Tibial nerve (tissue), 4 donors: ENCODE measurements around the gene LBH. TPM values are rescaled to one million over a fixed set of nuclear protein-coding genes. Genes with fewer than 3 reads are reported as not detected.

Experiments used
- DNase-seq, 2 donors: peaks; one replicate each; pipeline ENCODE4 v3.0.0-alpha.2; 2019; ENCODE audit warnings: low spot score in 2 of 2
- H3K27ac ChIP-seq, 4 donors: fragments of 200-600 bp; sonication (generic) in 3 of 4; one replicate each; pipeline ENCODE4 v1.5.1; 2017 to 2019; ENCODE audit warnings: mild to moderate bottlenecking in 1 of 4
- H3K27me3 ChIP-seq, 2 donors: fragments of 200-600 bp; sonication (generic) in 1 of 2; one replicate each; pipeline versions ENCODE4 v1.5.1 to v1.6.0; 2017 to 2019
- H3K36me3 ChIP-seq, 3 donors: fragments of 200-600 bp; sonication (generic); one replicate each; pipeline ENCODE4 v1.5.1; 2018 to 2019
- H3K4me1 ChIP-seq, 4 donors: fragments of 200-600 bp; sonication (generic) in 3 of 4; one replicate each; pipeline ENCODE4 v1.5.1; 2017 to 2019
- H3K4me3 ChIP-seq, 4 donors: fragments of 200-600 bp; sonication (generic) in 3 of 4; one replicate each; pipeline ENCODE4 v1.5.1; 2017 to 2019; ENCODE audit warnings: mild to moderate bottlenecking in 1 of 4, moderate library complexity in 1 of 4
- H3K9me3 ChIP-seq, 4 donors: fragments of 200-600 bp; sonication (generic) in 3 of 4; one replicate each; pipeline ENCODE4 v1.5.1; 2017 to 2019
- EP300 ChIP-seq, 2 donors: sonication (generic); formaldehyde crosslinking; IDR thresholded peaks; one replicate each; pipeline ENCODE4 v1.6.1; 2017; ENCODE audit warnings: antibody characterized with exemption in 2 of 2, mild to moderate bottlenecking in 1 of 2
- POLR2A ChIP-seq, 2 donors: fragments of 450-650 bp; IDR thresholded peaks; one replicate each; pipeline ENCODE4 v1.6.1; 2017; ENCODE audit warnings: antibody characterized with exemption in 2 of 2, mild to moderate bottlenecking in 2 of 2, moderate library complexity in 2 of 2
- WGBS, 2 donors: methylation state at CpG; one replicate each; pipeline ENCODE4 v1.1.5; 2018; 5-methylcytosine and 5-hydroxymethylcytosine counted together
- total RNA-seq, 4 donors: library from RNA; depleted of rRNA; stranded (reverse); fragments of >200 nt; gene quantifications; one replicate each; pipeline ENCODE4 v1.1.0, GENCODE V29; 2016
- TF ChIP-seq, protein P1 (sequence below), 5 experiments: fragments of 200-600 bp in 3 of 5; fragments of 450-650 bp in 2 of 5; sonication (generic) in 3 of 5; IDR thresholded peaks; one replicate each; pipeline ENCODE4 v1.5.1; 2016 to 2019; ENCODE audit warnings: antibody characterized with exemption in 5 of 5, mild to moderate bottlenecking in 3 of 5, moderate library complexity in 2 of 5

Gene LBH
- total RNA-seq, 4 donors from 2014 or later: 12.7 to 31.6 (median 21.5) TPM

GRCh38 chr2:30296496-30296895 is 65.2 kb downstream of the LBH start:
- no peak overlapping the region for H3K27ac ChIP-seq
- no peak for TF ChIP-seq POLR2A (IDR thresholded peaks at IDR 0.05)
- TF ChIP-seq, protein P1, sequence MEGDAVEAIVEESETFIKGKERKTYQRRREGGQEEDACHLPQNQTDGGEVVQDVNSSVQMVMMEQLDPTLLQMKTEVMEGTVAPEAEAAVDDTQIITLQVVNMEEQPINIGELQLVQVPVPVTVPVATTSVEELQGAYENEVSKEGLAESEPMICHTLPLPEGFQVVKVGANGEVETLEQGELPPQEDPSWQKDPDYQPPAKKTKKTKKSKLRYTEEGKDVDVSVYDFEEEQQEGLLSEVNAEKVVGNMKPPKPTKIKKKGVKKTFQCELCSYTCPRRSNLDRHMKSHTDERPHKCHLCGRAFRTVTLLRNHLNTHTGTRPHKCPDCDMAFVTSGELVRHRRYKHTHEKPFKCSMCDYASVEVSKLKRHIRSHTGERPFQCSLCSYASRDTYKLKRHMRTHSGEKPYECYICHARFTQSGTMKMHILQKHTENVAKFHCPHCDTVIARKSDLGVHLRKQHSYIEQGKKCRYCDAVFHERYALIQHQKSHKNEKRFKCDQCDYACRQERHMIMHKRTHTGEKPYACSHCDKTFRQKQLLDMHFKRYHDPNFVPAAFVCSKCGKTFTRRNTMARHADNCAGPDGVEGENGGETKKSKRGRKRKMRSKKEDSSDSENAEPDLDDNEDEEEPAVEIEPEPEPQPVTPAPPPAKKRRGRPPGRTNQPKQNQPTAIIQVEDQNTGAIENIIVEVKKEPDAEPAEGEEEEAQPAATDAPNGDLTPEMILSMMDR (IDR thresholded peaks at IDR 0.05): no peak
- no peak for TF ChIP-seq EP300 (IDR thresholded peaks at IDR 0.05)
- no peaks in the 10 kb centered on the region for H3K36me3 ChIP-seq
- peaks cover 0 to 3% (median 0%) of the 10 kb centered on the region in 4 donors for H3K4me1 ChIP-seq
- no peak for DNase-seq
- H3K27me3 ChIP-seq: no peaks in the 10 kb centered on the region
- H3K9me3 ChIP-seq: no peaks in the 10 kb centered on the region
- H3K4me3 ChIP-seq: no peak overlapping the region

DNA sequence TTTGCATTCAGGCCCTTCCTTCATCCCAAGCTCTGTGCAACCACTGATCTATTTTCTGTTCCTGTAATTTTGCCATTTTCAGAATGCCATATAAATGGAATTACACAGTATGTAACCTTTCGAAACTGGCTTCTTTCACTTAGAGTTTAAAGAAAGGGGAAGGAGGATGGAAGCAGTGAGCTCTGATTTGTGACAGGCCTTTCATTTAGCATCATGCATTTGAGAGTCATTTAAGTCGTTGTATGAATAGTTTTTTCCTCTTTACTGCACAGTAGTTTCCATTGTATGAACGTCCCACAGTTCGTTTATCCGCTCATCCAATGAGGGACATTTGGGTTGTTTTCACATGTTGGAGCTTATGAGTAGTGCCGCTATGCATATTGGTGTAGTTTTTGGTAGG is 67.0 kb downstream of the LBH start:
- H3K4me3 ChIP-seq: no peak overlapping the region
- H3K9me3 ChIP-seq: no peaks in the 10 kb centered on the region
- DNase-seq: no peak
- no peak overlapping the region for H3K27ac ChIP-seq
- H3K4me1 ChIP-seq: peaks cover 0 to 6% (median 0%) of the 10 kb centered on the region in 4 donors
- TF ChIP-seq EP300 (IDR thresholded peaks at IDR 0.05) (no peak), POLR2A (IDR thresholded peaks at IDR 0.05) (no peak)
- TF ChIP-seq, protein P1 (IDR thresholded peaks at IDR 0.05): no peak
- H3K27me3 ChIP-seq: no peaks in the 10 kb centered on the region
- 49 to 56% methylated on average over 6 of the region's 6 CpGs for WGBS, 2 donors
- H3K36me3 ChIP-seq: no peaks in the 10 kb centered on the region

DNA sequence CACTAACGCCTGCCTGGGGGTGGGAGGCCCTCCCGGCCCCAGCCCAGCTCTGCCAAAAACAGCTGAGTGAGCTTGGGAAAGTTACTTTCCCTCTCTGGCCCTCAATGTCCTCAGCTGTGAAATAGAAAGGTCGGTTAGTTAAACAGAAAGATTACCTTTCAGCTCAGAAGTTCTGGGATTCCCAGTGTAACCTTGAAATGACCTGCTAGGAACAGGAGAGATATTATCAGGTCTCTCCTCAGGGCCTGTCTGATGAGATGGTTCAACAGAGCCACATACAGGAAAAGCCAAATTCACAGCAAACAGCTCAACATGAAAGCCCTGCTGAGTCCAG is 68.8 kb downstream of the LBH start:
- no peak for DNase-seq
- TF ChIP-seq EP300 (IDR thresholded peaks at IDR 0.05) (no peak), POLR2A (IDR thresholded peaks at IDR 0.05) (no peak)
- TF ChIP-seq, protein P1 (IDR thresholded peaks at IDR 0.05): no peak
- Histone ChIP-seq H3K27me3 (no peaks in the 10 kb centered on the region), H3K4me1 (peaks cover 0 to 6% (median 0%) of the 10 kb centered on the region in 4 donors), H3K4me3 (no peak overlapping the region), H3K36me3 (no peaks in the 10 kb centered on the region), H3K9me3 (no peaks in the 10 kb centered on the region), H3K27ac (no peak overlapping the region)
- WGBS, 2 donors: 58 to 74% methylated on average over 3 of the region's 3 CpGs

DNA sequence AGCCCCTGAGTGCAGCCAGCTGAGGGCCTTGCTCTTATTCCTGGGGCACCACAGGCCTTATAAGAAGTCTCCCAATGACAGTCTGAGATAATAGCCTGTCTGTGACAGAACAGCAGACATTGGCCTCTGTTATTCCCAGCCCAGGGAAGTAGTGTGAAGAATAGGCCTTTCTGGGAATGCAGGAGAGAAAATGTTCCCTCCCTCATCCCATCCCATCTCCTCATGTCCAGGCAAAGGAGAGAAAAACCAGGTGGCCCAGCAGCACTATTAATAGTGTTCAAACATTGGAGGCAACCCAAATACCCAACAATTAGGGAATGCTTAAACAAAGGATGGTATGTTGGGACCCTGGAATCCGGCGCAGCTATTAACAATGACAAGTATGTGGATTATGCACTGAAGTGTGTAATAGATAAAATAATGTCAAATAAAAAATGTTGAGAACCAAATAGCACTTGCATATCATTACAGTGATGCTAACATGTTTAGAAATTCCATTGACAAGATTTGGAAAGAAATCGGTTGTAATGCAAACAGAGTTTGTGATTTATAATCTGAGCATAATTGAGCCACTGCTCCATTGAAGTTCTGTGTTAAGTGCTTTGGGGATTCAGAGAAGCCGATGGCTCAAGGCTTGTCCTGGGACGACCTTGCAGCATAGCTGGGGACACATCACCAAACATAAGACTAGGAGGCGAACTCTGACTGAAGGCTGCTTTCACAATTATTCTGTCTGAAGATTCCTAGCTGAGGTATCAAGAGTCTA is 69.3 kb downstream of the LBH start:
- Histone ChIP-seq H3K9me3 (no peaks in the 10 kb centered on the region), H3K27ac (no peak overlapping the region), H3K4me1 (peaks cover 0 to 6% (median 0%) of the 10 kb centered on the region in 4 donors), H3K4me3 (no peak overlapping the region), H3K27me3 (no peaks in the 10 kb centered on the region), H3K36me3 (no peaks in the 10 kb centered on the region)
- 39 to 47% methylated on average over 6 of the region's 6 CpGs for WGBS, 2 donors
- no peak for DNase-seq
- TF ChIP-seq, protein P1 (IDR thresholded peaks at IDR 0.05): no peak
- no peak for TF ChIP-seq POLR2A (IDR thresholded peaks at IDR 0.05)
- TF ChIP-seq EP300 (IDR thresholded peaks at IDR 0.05): no peak

DNA sequence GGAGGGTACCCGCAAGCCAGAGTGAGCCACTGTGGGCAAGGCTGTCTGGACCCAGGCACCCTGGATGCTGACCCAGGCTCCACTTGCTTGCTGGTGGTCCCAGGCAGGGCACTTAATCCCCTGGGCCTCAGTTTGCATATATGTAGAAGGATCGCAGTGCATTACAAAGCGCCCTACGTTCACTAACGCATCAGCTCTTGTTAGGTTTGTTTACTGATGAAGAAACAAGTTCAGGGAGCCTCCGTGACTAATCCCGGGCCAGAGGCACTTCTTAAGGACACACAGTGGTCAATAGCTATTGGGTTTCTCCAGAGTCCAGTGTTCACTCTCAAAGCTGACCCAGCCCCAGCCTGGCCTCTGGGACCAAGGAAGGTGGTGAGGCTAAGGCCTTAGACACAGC is 70.2 kb downstream of the LBH start:
- TF ChIP-seq, protein P1 (IDR thresholded peaks at IDR 0.05): no peak
- TF ChIP-seq EP300 (IDR thresholded peaks at IDR 0.05) (no peak), POLR2A (IDR thresholded peaks at IDR 0.05) (no peak)
- WGBS, 2 donors: 76 to 81% methylated on average over 7 of the region's 7 CpGs
- Histone ChIP-seq H3K36me3 (no peaks in the 10 kb centered on the region), H3K4me1 (peaks cover 0 to 6% (median 0%) of the 10 kb centered on the region in 4 donors), H3K9me3 (no peaks in the 10 kb centered on the region), H3K4me3 (no peak overlapping the region), H3K27ac (peak overlapping the region in 1 of 4 donors; percentile 14), H3K27me3 (no peaks in the 10 kb centered on the region)
- no peak for DNase-seq
